ENCODE measurements around the gene SFPQ.
"Not testable (repeated sequence)": the region's sequence is repeated elsewhere in the genome, so short reads cannot be mapped to it uniquely, and the experiment has no call there.

SFPQ gene

DNA sequence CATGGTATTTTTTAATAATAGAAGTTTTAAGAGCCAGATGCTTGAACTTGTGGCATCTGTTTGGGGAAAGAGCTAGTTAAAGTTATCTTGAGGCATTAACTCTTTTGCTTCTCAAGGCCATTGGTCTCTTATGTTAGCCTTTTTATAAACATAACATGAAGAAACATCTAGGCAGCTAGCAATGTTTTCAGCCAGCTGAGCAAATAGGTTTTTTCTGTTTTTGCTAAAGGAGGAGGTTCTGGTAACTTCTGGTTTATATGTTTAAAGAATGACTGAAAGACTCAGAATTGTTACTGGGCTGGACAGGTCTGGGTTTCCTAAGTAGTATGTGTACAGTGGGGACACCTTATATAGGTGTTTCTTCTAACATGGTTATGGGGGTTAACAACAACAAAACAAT lies 50.7 kb downstream of the SFPQ start:
- H3K36me3 ChIP-seq (replicated peaks; ENCODE audit: insufficient read depth, low read length); H3K9me3 ChIP-seq (replicated peaks; ENCODE audit: insufficient read depth, low read length); H3K9me2 ChIP-seq (replicated peaks; ENCODE audit: insufficient read depth, low read length); H2AFZ ChIP-seq (ENCODE audit: low read length); H3K4me2 ChIP-seq (ENCODE audit: low read depth, low read length); DNase-seq; H3K4me1 ChIP-seq (ENCODE audit: low read length); H3K9ac ChIP-seq (ENCODE audit: low read length); H4K20me1 ChIP-seq (ENCODE audit: insufficient read depth, low read length); H3K27me3 ChIP-seq (replicated peaks; ENCODE audit: insufficient read depth, low read length); H3K27ac ChIP-seq (ENCODE audit: low read length); H3K79me2 ChIP-seq (ENCODE audit: low read length); H3F3A ChIP-seq (ENCODE audit: insufficient read depth, low read length); H3K4me3 ChIP-seq (ENCODE audit: low read length): not testable (repeated sequence)

- H3K79me2 ChIP-seq (ENCODE audit: low read length); H3F3A ChIP-seq (ENCODE audit: insufficient read depth, low read length); H2AFZ ChIP-seq (ENCODE audit: low read length); H3K27ac ChIP-seq (ENCODE audit: low read length); H4K20me1 ChIP-seq (ENCODE audit: insufficient read depth, low read length); H3K9me3 ChIP-seq (replicated peaks; ENCODE audit: insufficient read depth, low read length); H3K4me1 ChIP-seq (ENCODE audit: low read length); DNase-seq; H3K4me3 ChIP-seq (ENCODE audit: low read length); H3K36me3 ChIP-seq (replicated peaks; ENCODE audit: insufficient read depth, low read length); H3K9me2 ChIP-seq (replicated peaks; ENCODE audit: insufficient read depth, low read length); H3K9ac ChIP-seq (ENCODE audit: low read length); H3K4me2 ChIP-seq (ENCODE audit: low read depth, low read length); H3K27me3 ChIP-seq (replicated peaks; ENCODE audit: insufficient read depth, low read length): not testable (repeated sequence)
Measured at GRCh38 chr1:35137590-35137989, 55.4 kb downstream of the SFPQ start.

DNA sequence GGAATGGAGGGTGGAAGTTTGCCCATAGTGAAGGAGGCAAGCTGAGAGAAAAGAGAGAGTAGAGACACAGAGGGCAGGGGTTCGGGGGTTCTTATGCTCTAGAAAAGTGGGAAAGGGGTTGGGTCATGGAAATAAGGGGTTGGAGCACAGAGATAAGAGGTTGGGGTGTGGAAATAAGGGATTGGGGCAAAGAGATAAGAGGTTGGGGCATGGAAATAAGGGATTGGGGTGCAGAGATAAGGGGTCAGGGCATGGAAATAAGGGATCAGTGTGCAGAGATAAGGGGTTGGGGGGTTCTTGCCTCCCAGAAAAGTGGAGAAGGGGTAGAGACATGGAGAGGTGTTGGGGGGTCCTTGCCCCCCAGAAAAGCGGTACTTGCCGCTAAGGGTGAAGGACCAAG lies 56.2 kb downstream of the SFPQ start:
- H4K20me1 ChIP-seq (ENCODE audit: insufficient read depth, low read length): no peaks in the 10 kb centered on the region
- no peak overlapping the region for H3K4me2 ChIP-seq (ENCODE audit: low read depth, low read length)
- H3K9me2 ChIP-seq (replicated peaks; ENCODE audit: insufficient read depth, low read length): no peaks in the 10 kb centered on the region
- H3K27me3 ChIP-seq (replicated peaks; ENCODE audit: insufficient read depth, low read length): no peaks in the 10 kb centered on the region
- no peak for DNase-seq
- no peaks in the 10 kb centered on the region for H3F3A ChIP-seq (ENCODE audit: insufficient read depth, low read length)
- H3K36me3 ChIP-seq (replicated peaks; ENCODE audit: insufficient read depth, low read length): no peaks in the 10 kb centered on the region
- no peaks in the 10 kb centered on the region for H3K79me2 ChIP-seq (ENCODE audit: low read length)
- H3K9me3 ChIP-seq (replicated peaks; ENCODE audit: insufficient read depth, low read length): no peaks in the 10 kb centered on the region
- H3K4me1 ChIP-seq (ENCODE audit: low read length): no peaks in the 10 kb centered on the region
- no peak for TF ChIP-seq CTCF (IDR thresholded peaks at IDR 0.05; ENCODE audit: low read length)
- TF ChIP-seq EZH2phosphoT487 (IDR thresholded peaks at IDR 0.05; ENCODE audit: low read length): no peak
- no peak for TF ChIP-seq EZH2 (optimal IDR thresholded peaks at IDR 0.05; ENCODE audit: low read depth, low read length)
- no peak overlapping the region for H3K4me3 ChIP-seq (ENCODE audit: low read length)
- H3K9ac ChIP-seq (ENCODE audit: low read length): no peak overlapping the region
- no peak overlapping the region for H2AFZ ChIP-seq (ENCODE audit: low read length)
- H3K27ac ChIP-seq (ENCODE audit: low read length): no peak overlapping the region
